GM18858 (cell line): ENCODE results near the gene ARFGAP3.

Experiments
- ATAC-seq: cut with Tn5 transposase; IDR thresholded peaks from one replicate; pipeline ENCODE4 v1.9.1; 2021; ENCODE audit not compliant: unreplicated experiment

ARFGAP3 gene

GRCh38 chr22:42884616-42885375 lies 27.7 kb upstream of the ARFGAP3 start:
- ATAC-seq, result no peak

- ATAC-seq, result no peak
These were observed 26.9 kb upstream of the ARFGAP3 start for GRCh38 chr22:42883970-42884369.

- ATAC-seq, result no peak
These were observed 26.0 kb upstream of the ARFGAP3 start for GRCh38 chr22:42883121-42883520.

DNA sequence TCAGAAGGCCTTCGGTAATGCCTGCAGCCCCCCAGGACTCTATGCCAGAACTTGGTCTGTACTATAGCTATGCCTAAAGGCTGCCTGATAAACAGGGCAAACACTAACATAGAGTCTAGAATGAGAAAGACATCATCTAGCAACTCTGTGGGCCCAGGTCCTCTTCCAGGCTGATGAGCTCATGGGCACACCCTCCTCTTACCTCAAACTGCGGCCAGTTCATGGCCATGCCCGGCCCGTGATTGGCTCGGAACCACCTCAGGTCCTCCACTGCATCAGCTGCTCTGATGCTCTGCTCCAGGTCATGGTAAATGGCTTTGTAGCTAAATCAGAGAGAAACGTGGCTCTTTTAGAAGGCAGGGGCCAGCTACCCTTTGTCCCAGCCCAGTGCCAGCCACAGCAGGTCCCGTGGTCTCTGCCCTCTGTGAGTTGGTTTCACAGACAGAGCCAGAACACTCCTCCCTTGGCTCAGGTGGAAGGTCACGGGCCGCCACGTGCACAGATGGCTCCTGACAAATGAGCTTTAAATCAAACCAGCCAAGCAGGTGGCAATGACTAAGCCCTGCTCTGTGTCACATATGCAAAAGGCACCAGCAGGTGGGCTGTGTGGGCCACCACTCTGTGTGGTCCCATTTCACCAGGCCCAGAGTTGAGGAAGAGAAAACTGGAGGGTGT lies 25.0 kb upstream of the ARFGAP3 start:
- no peak for ATAC-seq

DNA sequence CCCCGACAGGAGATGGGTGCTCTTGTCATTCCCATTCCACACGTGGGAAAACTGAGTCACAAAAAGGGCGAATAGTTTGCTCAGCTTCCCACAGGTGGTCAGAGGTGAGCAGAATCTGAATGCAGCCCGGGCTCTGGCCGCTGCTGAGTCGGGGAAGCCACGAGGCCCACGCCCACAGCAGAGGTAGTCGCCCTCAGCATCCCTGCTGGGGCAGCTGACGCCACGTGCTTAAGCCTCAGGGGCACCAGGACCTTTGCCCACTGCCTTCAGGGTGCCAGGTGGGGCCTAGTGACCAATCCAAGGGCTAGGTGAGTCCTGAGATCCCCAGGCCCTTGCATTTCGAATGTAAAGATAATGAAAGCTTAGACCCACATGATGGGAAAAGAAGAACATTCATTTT lies 24.2 kb upstream of the ARFGAP3 start:
- ATAC-seq, result no peak

GRCh38 chr22:42880815-42881214 lies 23.7 kb upstream of the ARFGAP3 start:
- ATAC-seq, result no peak

- ATAC-seq, result no peak
These were observed 22.4 kb upstream of the ARFGAP3 start for GRCh38 chr22:42879371-42880021.

GRCh38 chr22:42878561-42879305 lies 21.7 kb upstream of the ARFGAP3 start:
- ATAC-seq, result no peak

DNA sequence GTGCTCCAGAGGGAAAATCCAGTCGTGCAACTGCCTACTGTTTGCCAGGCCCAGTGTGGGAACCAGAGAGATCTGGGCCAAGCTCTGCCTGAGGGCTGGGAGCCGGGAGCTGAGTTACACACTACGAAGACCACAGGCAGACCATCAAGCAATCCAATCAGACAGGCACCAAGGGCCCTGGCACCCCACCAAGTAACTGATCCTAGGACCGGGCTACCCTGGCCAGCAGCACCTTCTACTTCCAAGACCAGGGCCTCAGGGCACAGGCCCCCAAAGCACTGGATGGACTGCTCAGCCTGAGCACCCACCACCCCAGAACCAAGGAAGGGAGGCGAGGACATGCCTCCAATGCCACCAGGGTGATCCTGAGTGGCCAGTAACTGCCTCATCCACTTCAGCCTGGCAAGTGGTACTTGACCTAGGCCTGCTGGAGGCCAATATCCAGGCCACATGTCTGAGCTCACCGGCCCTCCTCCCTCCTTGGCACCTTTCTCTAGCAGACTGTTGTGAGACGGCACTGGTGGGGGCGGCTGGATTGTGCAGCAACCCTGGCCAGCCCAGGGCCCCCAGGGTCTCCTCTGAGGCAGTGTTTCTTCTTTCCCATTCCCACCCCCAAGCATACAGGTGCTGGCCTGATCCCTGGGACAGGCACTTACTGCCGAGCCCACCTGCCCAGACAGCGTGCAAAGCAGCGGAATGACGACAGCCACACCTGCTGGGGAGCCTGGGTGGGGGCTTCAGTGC lies 20.7 kb upstream of the ARFGAP3 start:
- ATAC-seq, result no peak

GRCh38 chr22:42877158-42877557 lies 20.1 kb upstream of the ARFGAP3 start:
- ATAC-seq, result no peak

DNA sequence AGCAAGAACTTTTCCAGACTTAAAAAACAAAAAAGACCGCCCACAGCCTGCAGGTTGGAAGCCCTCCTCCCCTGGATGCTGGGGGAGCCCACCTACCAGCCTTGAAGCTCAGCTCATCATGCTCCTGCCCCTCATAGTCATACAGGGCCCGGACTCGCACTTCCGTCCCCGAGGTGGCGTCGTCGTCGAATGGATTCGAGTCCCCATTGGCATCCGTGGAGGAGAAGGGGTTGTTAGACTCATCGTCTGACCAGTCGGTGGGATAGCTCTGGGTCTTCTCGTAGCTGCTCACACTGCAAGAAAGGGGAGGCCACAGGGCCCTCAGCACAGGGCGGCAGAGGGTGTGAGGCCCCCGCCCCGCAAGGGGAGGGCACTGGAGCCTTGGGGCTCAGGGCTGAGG lies 19.0 kb upstream of the ARFGAP3 start:
- no peak for ATAC-seq

GRCh38 chr22:42874010-42874409 lies 16.9 kb upstream of the ARFGAP3 start:
- ATAC-seq, result no peak

DNA sequence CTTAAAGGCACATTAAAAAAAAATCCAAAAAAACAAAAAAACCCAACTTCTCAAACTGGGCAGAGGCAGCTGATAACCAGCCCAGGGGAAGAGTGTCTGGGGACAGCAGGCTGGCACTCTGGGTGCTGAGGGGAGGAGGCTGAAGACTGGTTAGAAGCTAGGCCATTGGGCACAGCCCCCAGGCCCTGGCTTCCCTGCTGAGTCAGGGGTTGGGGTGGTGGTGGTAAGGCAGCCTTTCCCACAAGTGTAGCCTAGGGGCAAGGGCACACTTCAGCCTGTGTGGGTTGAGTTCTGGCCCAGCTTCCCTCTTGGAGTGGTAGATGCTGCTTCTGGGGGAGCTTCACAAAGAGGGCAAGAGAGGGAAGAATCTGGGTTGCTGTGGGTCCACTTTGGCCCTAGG lies 16.3 kb upstream of the ARFGAP3 start:
- no peak for ATAC-seq

- ATAC-seq, result no peak
These were observed 15.7 kb upstream of the ARFGAP3 start for GRCh38 chr22:42872821-42873220.

DNA sequence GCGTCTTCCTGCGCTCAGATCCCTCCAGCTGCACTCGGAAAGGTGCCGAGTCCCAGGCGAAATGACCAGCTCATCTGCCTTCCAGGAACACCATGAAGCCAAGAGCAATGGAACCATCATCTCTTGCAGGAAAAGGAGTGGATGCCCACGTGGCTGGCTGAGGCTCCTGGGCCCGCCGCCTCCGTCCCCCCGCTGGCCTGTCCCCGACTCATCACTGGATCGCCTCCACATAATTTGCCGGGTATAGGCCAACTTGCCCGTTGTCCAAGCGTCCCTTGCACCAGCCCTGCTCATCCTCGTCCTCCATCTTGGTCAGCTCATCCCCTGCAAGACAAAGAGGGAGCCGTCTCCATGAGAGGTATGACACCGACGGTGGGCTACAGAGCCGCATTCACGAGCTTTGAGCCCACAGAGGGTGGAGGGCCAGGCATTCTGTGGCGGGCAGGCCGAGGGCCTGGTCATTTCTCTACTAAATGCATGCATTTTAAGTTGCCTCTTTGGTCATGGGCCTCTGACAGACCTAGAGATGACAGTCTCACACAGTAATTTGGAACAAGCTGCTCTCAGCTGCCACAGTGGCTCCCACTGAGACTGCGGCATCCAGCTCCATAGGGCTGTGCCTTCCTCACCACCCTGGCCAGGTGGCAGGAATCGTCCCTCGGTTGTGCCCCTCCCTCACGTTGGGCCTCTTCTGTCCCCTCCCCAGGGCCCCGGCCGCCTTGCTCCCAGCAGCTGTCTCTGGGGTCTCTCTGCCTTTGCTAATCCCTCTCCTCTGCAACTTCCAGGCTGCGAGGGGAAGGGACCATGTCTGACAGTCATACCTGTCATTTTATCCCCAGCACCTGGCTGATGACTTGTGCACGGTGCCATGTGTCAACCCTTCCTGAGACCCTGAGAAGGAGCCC lies 14.3 kb upstream of the ARFGAP3 start:
- no peak for ATAC-seq

DNA sequence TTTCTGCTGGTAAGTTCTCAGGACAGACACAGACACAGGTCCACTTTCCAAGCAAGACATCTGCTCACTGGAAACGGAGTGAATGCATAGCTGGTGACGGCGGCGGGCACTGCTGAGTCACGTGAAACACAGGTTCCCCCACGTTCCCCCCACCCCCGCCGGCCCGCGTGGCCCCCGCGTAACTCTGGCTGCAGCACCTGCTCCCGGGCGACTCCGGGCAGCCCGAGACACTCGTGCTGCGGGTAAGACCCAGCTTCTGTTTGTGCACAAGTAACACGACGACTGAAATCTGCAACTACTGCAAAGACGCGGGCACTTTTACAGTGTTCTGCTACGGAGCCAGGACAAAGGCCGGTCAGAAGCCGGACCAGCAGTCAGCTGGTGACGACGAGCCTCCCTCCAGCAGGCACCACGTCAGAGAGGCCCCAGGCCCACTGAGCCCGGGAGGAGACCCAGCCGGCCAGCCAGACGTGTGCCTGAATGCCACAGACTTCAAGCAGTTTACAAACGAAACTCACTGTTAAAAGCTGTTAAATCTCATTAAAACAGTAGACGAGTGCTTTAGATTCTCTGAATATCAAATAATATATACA lies 12.9 kb upstream of the ARFGAP3 start:
- no peak for ATAC-seq

DNA sequence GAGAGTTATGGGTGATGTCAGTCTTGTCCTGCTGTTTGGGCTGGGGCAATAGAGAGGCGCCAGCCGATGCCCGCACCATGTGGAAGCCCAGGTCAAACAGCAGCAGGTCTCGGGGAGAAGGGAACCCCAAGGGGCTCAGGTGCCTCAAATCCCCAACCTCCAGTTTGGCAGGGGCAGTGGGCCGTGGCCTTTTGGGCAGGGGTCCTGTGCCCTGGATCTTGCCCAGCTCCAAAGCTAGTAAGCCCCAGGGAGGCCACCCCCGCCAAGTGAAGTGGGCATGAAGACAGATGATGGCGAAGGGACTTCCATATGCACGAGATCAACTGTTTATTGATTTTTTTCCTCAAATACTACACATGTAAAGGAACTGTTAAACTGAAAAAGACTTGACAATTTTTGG lies 12.4 kb upstream of the ARFGAP3 start:
- ATAC-seq, result no peak

DNA sequence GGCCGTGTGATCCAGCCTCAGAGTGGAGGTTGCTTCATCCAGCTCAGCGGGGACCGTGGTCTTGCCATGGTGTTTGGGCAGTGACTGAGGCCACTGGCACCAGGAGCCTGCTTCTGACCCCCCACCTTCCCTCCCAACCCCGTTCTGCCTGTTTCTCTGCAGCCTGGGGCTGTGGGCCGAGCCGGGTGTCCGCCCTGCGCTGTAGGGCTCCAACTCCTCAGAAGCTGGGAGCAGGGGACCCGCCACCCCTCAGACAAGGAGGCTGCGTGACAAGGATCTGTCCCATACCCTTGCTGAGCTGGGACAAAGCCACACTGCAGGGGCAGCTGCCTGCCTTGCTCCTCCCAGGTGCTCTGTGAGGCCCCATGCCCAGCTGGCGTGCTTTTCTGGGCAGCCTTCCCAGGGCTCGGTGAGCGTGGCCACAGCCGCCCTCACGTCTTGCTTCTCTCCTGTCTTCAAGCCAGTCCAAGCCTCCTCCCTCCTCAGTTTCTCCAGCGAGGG lies 11.7 kb upstream of the ARFGAP3 start:
- ATAC-seq, result no peak

- ATAC-seq, result no peak
These were observed 9.0 kb upstream of the ARFGAP3 start for GRCh38 chr22:42866100-42866499.
